Measurements from ENCODE around the gene KREMEN2. TPM values are rescaled to one million over a fixed set of nuclear protein-coding genes. Genes with fewer than 3 reads are reported as not detected.

KREMEN2 gene
- total and polyA plus RNA-seq, 2 of the 13 experiments (the other 11 are each of a cell fraction or from before 2014, with no cell fraction given), result 0.48 to 1.2 TPM

DNA sequence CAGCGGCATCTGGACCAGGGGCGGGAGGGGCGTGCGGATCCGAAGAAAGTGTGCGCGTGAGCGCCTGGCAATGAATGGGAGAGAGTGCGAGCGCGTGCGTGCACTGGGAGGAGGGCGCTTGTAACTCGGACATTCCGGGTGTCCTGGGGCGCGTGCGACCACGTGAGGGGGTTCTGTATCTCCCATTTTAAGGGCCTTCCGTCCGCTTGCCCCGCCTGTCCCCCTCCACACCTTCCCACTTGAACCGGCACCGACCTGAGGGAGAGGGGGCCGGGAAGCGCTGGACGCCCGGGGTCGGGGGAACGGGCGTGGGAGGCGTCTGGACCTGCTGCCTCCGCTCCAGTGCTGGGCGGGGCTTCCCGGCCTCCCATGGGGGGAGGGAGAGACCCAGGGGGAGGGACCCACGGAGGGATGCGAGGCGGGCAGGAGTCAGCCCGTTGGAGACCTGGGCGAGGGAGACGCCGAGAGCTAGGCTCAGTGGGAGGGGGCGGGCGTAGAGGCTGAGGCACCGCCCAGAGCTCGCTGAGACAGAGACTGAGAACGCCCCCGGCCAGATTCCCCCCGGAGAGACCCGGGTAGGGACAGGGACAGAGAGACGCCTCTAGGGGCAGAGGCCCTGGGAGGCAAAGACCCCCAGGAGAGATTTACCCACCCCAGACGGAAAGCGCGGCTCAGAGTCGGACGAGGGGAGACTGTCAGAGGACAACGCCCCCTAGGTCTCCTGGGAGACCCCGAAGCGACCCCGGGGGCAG lies at the start of gene KREMEN2 (continued):
- TF ChIP-seq, protein P1, sequence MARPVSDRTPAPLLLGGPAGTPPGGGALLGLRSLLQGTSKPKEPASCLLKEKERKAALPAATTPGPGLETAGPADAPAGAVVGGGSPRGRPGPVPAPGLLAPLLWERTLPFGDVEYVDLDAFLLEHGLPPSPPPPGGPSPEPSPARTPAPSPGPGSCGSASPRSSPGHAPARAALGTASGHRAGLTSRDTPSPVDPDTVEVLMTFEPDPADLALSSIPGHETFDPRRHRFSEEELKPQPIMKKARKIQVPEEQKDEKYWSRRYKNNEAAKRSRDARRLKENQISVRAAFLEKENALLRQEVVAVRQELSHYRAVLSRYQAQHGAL (CRISPR knock-in tag; IDR thresholded peaks at IDR 0.05; ENCODE audit: not compliant biosample characterization), result no peak
- no peak for TF ChIP-seq ZNF224 (CRISPR knock-in tag; IDR thresholded peaks at IDR 0.05)
- peak; percentile 59; the same call in 1 of the 2 replicates for TF ChIP-seq DMAP1 (CRISPR knock-in tag; IDR thresholded peaks at IDR 0.05)
- no peak for TF ChIP-seq CENPT (CRISPR knock-in tag; IDR thresholded peaks at IDR 0.05; ENCODE audit: low read depth)
- TF ChIP-seq, protein P2, sequence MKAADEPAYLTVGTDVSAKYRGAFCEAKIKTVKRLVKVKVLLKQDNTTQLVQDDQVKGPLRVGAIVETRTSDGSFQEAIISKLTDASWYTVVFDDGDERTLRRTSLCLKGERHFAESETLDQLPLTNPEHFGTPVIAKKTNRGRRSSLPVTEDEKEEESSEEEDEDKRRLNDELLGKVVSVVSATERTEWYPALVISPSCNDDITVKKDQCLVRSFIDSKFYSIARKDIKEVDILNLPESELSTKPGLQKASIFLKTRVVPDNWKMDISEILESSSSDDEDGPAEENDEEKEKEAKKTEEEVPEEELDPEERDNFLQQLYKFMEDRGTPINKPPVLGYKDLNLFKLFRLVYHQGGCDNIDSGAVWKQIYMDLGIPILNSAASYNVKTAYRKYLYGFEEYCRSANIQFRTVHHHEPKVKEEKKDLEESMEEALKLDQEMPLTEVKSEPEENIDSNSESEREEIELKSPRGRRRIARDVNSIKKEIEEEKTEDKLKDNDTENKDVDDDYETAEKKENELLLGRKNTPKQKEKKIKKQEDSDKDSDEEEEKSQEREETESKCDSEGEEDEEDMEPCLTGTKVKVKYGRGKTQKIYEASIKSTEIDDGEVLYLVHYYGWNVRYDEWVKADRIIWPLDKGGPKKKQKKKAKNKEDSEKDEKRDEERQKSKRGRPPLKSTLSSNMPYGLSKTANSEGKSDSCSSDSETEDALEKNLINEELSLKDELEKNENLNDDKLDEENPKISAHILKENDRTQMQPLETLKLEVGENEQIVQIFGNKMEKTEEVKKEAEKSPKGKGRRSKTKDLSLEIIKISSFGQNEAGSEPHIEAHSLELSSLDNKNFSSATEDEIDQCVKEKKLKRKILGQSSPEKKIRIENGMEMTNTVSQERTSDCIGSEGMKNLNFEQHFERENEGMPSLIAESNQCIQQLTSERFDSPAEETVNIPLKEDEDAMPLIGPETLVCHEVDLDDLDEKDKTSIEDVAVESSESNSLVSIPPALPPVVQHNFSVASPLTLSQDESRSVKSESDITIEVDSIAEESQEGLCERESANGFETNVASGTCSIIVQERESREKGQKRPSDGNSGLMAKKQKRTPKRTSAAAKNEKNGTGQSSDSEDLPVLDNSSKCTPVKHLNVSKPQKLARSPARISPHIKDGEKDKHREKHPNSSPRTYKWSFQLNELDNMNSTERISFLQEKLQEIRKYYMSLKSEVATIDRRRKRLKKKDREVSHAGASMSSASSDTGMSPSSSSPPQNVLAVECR (CRISPR knock-in tag; IDR thresholded peaks at IDR 0.05; ENCODE audit: borderline replicate concordance), result peak; percentile 16; the same call in 1 of the 2 replicates
- TF ChIP-seq ZNF737 (CRISPR knock-in tag; IDR thresholded peaks at IDR 0.05; ENCODE audit: borderline replicate concordance), result no peak
- no peak for TF ChIP-seq ZBTB42 (CRISPR knock-in tag; IDR thresholded peaks at IDR 0.05)
- TF ChIP-seq, protein P3, sequence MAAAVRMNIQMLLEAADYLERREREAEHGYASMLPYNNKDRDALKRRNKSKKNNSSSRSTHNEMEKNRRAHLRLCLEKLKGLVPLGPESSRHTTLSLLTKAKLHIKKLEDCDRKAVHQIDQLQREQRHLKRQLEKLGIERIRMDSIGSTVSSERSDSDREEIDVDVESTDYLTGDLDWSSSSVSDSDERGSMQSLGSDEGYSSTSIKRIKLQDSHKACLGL (CRISPR knock-in tag; IDR thresholded peaks at IDR 0.05), result no peak
- 0 out of 2 replicates have a peak, but pooled peaks have one; percentile 32 for TF ChIP-seq POGZ (CRISPR knock-in tag; IDR thresholded peaks at IDR 0.05)
- TF ChIP-seq NCOR1 (IDR thresholded peaks at IDR 0.05; ENCODE audit: borderline replicate concordance, low read length), result no peak
- TF ChIP-seq HOXA9 (CRISPR knock-in tag; IDR thresholded peaks at IDR 0.05; ENCODE audit: borderline replicate concordance), result no peak
- TF ChIP-seq MAZ (IDR thresholded peaks at IDR 0.05; ENCODE audit: borderline replicate concordance, low read depth, low read length), result no peak
- peak; percentile 61 for TF ChIP-seq MAZ (CRISPR knock-in tag; IDR thresholded peaks at IDR 0.05; ENCODE audit: low read depth)
- no peak for TF ChIP-seq NFKBIZ (CRISPR knock-in tag; IDR thresholded peaks at IDR 0.05)
- no peak for TF ChIP-seq ZNF460 (CRISPR knock-in tag; IDR thresholded peaks at IDR 0.05; ENCODE audit: borderline replicate concordance)
- peak; percentile 15; the same call in 1 of the 2 replicates for TF ChIP-seq RBFOX2 (IDR thresholded peaks at IDR 0.05; ENCODE audit: low read depth, low read length)
- 0 out of 2 replicates have a peak, but pooled peaks have one; percentile 10 for TF ChIP-seq HDAC2 (CRISPR knock-in tag; IDR thresholded peaks at IDR 0.05)
- TF ChIP-seq PRPF4 (IDR thresholded peaks at IDR 0.05; ENCODE audit: low read depth, low read length, poor library complexity, severe bottlenecking), result no peak
- peak; percentile 58 for TF ChIP-seq POLR2G (IDR thresholded peaks at IDR 0.05; ENCODE audit: low read depth, low read length)
- 0 out of 2 replicates have a peak, but pooled peaks have one; percentile 41 for TF ChIP-seq ZNF772 (CRISPR knock-in tag; IDR thresholded peaks at IDR 0.05)
- TF ChIP-seq, protein P4, sequence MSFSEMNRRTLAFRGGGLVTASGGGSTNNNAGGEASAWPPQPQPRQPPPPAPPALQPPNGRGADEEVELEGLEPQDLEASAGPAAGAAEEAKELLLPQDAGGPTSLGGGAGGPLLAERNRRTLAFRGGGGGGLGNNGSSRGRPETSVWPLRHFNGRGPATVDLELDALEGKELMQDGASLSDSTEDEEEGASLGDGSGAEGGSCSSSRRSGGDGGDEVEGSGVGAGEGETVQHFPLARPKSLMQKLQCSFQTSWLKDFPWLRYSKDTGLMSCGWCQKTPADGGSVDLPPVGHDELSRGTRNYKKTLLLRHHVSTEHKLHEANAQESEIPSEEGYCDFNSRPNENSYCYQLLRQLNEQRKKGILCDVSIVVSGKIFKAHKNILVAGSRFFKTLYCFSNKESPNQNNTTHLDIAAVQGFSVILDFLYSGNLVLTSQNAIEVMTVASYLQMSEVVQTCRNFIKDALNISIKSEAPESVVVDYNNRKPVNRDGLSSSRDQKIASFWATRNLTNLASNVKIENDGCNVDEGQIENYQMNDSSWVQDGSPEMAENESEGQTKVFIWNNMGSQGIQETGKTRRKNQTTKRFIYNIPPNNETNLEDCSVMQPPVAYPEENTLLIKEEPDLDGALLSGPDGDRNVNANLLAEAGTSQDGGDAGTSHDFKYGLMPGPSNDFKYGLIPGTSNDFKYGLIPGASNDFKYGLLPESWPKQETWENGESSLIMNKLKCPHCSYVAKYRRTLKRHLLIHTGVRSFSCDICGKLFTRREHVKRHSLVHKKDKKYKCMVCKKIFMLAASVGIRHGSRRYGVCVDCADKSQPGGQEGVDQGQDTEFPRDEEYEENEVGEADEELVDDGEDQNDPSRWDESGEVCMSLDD (CRISPR knock-in tag; IDR thresholded peaks at IDR 0.05; ENCODE audit: borderline replicate concordance), result no peak
- TF ChIP-seq MAFG (CRISPR knock-in tag; IDR thresholded peaks at IDR 0.05), result no peak

All from HepG2 (cell line).